GM18867 (cell line): ENCODE measurements around the gene ABHD17A.
A peak's percentile ranks its signal among the peaks of the same experiment; 100 is the strongest.

ENCODE experiments used
- ATAC-seq: cut with Tn5 transposase; IDR thresholded peaks from one replicate; pipeline ENCODE4 v1.9.1; 2021; ENCODE audit warnings: mild to moderate bottlenecking, moderate library complexity; ENCODE audit not compliant: unreplicated experiment

ABHD17A gene

GRCh38 chr19:1885398-1886119 is at the start of gene ABHD17A:
Gene ABHD17A, minus strand, starts transcription at chr19:1885496. Its CDS starts 3,930 bp downstream, at chr19:1881566.
- peak; percentile 80 for ATAC-seq

- ATAC-seq = no peak
These were observed 48.6 kb upstream of the ABHD17A start for GRCh38 chr19:1933942-1934341.

GRCh38 chr19:1933244-1933643 is 47.9 kb upstream of the ABHD17A start:
- ATAC-seq = no peak

- ATAC-seq = no peak
These were observed 47.1 kb upstream of the ABHD17A start for GRCh38 chr19:1932395-1932794.

GRCh38 chr19:1931445-1931844 is 46.1 kb upstream of the ABHD17A start:
- ATAC-seq = no peak

- ATAC-seq = peak; percentile 79
These were observed 43.9 kb upstream of the ABHD17A start for GRCh38 chr19:1929021-1929742.

- no peak for ATAC-seq
These were observed 40.2 kb upstream of the ABHD17A start for GRCh38 chr19:1925544-1925943.

- ATAC-seq = no peak
These were observed 39.1 kb upstream of the ABHD17A start for GRCh38 chr19:1924320-1924961.

- no peak for ATAC-seq
These were observed 38.0 kb upstream of the ABHD17A start for GRCh38 chr19:1923319-1923718.

- ATAC-seq = no peak
These were observed 37.5 kb upstream of the ABHD17A start for GRCh38 chr19:1922803-1923202.

- ATAC-seq = no peak
These were observed 36.5 kb upstream of the ABHD17A start for GRCh38 chr19:1921825-1922224.

GRCh38 chr19:1921326-1921725 is 36.0 kb upstream of the ABHD17A start:
- ATAC-seq = no peak

GRCh38 chr19:1920644-1921043 is 35.3 kb upstream of the ABHD17A start:
- no peak for ATAC-seq

GRCh38 chr19:1918975-1919374 is 33.7 kb upstream of the ABHD17A start:
- no peak for ATAC-seq

GRCh38 chr19:1917926-1918325 is 32.6 kb upstream of the ABHD17A start:
- no peak for ATAC-seq

GRCh38 chr19:1917146-1917545 is 31.9 kb upstream of the ABHD17A start:
- no peak for ATAC-seq

- ATAC-seq = no peak
These were observed 29.6 kb upstream of the ABHD17A start for GRCh38 chr19:1914826-1915341.

GRCh38 chr19:1913781-1914577 is 28.7 kb upstream of the ABHD17A start:
- ATAC-seq = no peak

- no peak for ATAC-seq
These were observed 27.6 kb upstream of the ABHD17A start for GRCh38 chr19:1912760-1913505.

- ATAC-seq = no peak
These were observed 26.7 kb upstream of the ABHD17A start for GRCh38 chr19:1911995-1912394.
